ENCODE measurements around the gene HYOU1. TPM values are rescaled to one million over a fixed set of nuclear protein-coding genes. Genes with fewer than 3 reads are reported as not detected.
A peak's percentile ranks its signal among the peaks of the same experiment; 100 is the strongest.

Gene HYOU1
- total RNA-seq, 1 experiment from 2014 or later = 268 TPM

GRCh38 chr11:119025099-119025473, 31.9 kb downstream of the HYOU1 start:
- in situ Hi-C loops (cut with HindIII; ENCODE audit: low pct_unique_long_range_greater_than_20kb, low sequenced_read_pairs) = no loop called here
- Histone ChIP-seq H3K4me1 (ENCODE audit: control insufficient read depth, insufficient read depth, low read length) (peaks cover 34% of the 10 kb centered on the region), H3K27ac (ENCODE audit: low read length) (no peak overlapping the region), H3K9me3 (ENCODE audit: control insufficient read depth, insufficient read depth, low read depth, low read length) (no peaks in the 10 kb centered on the region), H3K27me3 (ENCODE audit: control insufficient read depth, insufficient read depth, low read length) (no peaks in the 10 kb centered on the region), H3K36me3 (ENCODE audit: control insufficient read depth, insufficient read depth, low read length) (peaks cover 5% of the 10 kb centered on the region), H3K4me3 (ENCODE audit: low read depth in 2 of 2, low read length in 2 of 2) (no peak overlapping the region)
- intact Hi-C loops (cut with micrococcal nuclease; ENCODE audit: unreplicated experiment) = no loop called here
- 0 out of 2 replicates have a peak, but pooled peaks have one; percentile 3 for ATAC-seq
- POLR2A ChIA-PET = no interaction called here
- TF ChIP-seq CTCF (IDR thresholded peaks at IDR 0.05) = no peak
- no peak for TF ChIP-seq SIN3A (IDR thresholded peaks at IDR 0.05; ENCODE audit: borderline replicate concordance, insufficient read depth, low read depth, low read length)
- no TSS peak for BruUV-seq (replicated peaks)
- no peak for DNase-seq (ENCODE audit: low read depth, low spot score)
- CTCF ChIA-PET = interaction anchor here (0.6 kb wide), 1 partner anchor 379 kb away, joined by 3 read pairs; no protein-coding TSS in a partner anchor

GRCh38 chr11:119024430-119025098, 32.4 kb downstream of the HYOU1 start:
- Histone ChIP-seq H3K27ac (ENCODE audit: low read length) (no peak overlapping the region), H3K36me3 (ENCODE audit: control insufficient read depth, insufficient read depth, low read length) (peaks cover 5% of the 10 kb centered on the region), H3K4me1 (ENCODE audit: control insufficient read depth, insufficient read depth, low read length) (peaks cover 33% of the 10 kb centered on the region), H3K9me3 (ENCODE audit: control insufficient read depth, insufficient read depth, low read depth, low read length) (no peaks in the 10 kb centered on the region), H3K27me3 (ENCODE audit: control insufficient read depth, insufficient read depth, low read length) (no peaks in the 10 kb centered on the region), H3K4me3 (ENCODE audit: low read depth in 2 of 2, low read length in 2 of 2) (no peak overlapping the region)
- TF ChIP-seq CTCF (IDR thresholded peaks at IDR 0.05) (no peak), SIN3A (IDR thresholded peaks at IDR 0.05; ENCODE audit: borderline replicate concordance, insufficient read depth, low read depth, low read length) (no peak), REST (IDR thresholded peaks at IDR 0.05; ENCODE audit: insufficient read depth in 1 of 2, low read depth in 2 of 2, low read length in 1 of 2) (no peak), TCF7L2 (IDR thresholded peaks at IDR 0.05; ENCODE audit: low read depth, low read length) (no peak), POLR2AphosphoS5 (IDR thresholded peaks at IDR 0.05; ENCODE audit: low read depth, low read length) (no peak)
- ATAC-seq (no peak), DNase-seq (ENCODE audit: low read depth, low spot score) (no peak)
- ChIA-PET CTCF (interaction anchor here (0.6 kb wide), 1 partner anchor 378 kb away, joined by 3 read pairs; no protein-coding TSS in a partner anchor), POLR2A (interaction anchor here (1.0 kb wide), 1 partner anchor 111 kb away, joined by 3 read pairs; no protein-coding TSS in a partner anchor)
- in situ Hi-C loops (cut with HindIII; ENCODE audit: low pct_unique_long_range_greater_than_20kb, low sequenced_read_pairs) (no loop called here), intact Hi-C loops (cut with micrococcal nuclease; ENCODE audit: unreplicated experiment) (no loop called here)
- BruUV-seq (replicated peaks) = no TSS peak
